NT2/D1 (cell line): ENCODE results near the gene ZNF346.

Experiments
- SUZ12 ChIP-seq: IDR thresholded peaks from 2 replicates; pipeline ENCODE4 v1.6.1; 2011; ENCODE audit not compliant: insufficient read length, insufficient read depth; ENCODE audit errors: extremely low read depth
- YY1 ChIP-seq: IDR thresholded peaks from 2 replicates; pipeline ENCODE4 v1.6.1; 2011; ENCODE audit not compliant: insufficient read length, insufficient read depth
- ZNF274 ChIP-seq: IDR thresholded peaks from 2 replicates; pipeline ENCODE4 v1.6.1; 2011; ENCODE audit warnings: mild to moderate bottlenecking, low read depth, low read length

DNA sequence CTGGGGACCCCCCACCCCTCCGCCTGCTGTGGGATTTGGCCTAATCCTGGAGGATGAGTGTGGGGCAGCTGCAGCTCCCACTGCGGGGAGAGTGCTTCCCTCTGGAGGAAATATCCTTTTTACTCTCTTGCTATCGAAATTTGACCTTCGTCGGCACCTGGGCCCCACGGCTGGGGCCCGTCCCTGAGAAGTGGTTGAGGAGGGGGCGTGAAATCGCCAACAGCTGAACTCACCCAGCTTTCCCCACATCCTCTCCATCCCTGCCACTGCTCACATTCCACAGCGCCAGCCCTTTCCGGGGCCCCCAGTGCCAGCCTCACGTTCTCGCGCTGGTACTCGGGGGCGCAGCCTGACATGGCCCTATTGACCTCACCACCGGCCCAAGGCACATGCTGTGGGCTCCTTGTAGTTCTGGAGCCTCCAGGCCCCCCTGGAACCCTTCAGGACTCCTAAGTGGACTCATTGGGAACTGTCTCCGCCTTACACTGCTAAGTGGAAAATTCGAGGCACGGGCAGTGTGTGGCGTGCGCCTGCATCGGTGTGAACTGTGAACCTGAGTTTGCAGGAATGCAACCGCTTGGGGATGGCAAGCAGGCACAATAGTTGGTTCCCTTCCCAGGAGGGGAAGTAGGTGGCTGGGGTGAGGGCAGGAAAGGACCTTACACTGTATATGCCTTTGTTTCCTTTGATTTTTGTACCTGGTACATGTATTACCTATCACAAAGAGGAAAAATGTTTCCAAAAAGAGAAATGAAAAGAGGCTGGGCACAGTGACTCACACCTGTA lies 83.4 kb downstream of the ZNF346 start:
- TF ChIP-seq SUZ12 (no peak), YY1 (no peak), ZNF274 (no peak)
